ENCODE data around the gene SPON2. TPM values are rescaled to one million over a fixed set of nuclear protein-coding genes. Genes with fewer than 3 reads are reported as not detected.

Gene SPON2
- total RNA-seq, 1 experiment from 2014 or later = 2.3 TPM

GRCh38 chr4:1198098-1198844 is 25.9 kb upstream of the SPON2 start:
- no peak overlapping the region for H3K4me3 Mint-ChIP-seq
- H3K27ac Mint-ChIP-seq = no peak overlapping the region
- DNase-seq = no peak

More at GRCh38 chr4:1198098-1198844, 25.9 kb upstream of the SPON2 start:
- Histone ChIP-seq H3K14ac (ENCODE audit: insufficient read depth, low read length) (no peak overlapping the region), H3K23me2 (ENCODE audit: insufficient read length, low read depth, low read length, poor library complexity, severe bottlenecking) (no peaks in the 10 kb centered on the region), H2AFZ (ENCODE audit: low read length) (no peak overlapping the region), H3K4ac (ENCODE audit: low read depth, low read length) (no peak overlapping the region), H2AK5ac (ENCODE audit: insufficient read length, low read length) (no peak overlapping the region), H3K9me3 (ENCODE audit: control insufficient read depth, low read depth, low read length) (no peaks in the 10 kb centered on the region), H4K5ac (ENCODE audit: insufficient read length, low read depth, low read length) (no peak overlapping the region), H3K27ac (ENCODE audit: insufficient read length, low read depth, low read length) (no peak overlapping the region), H2BK5ac (ENCODE audit: insufficient read length, low read length) (no peak overlapping the region), H3K79me2 (ENCODE audit: insufficient read depth, low read length) (no peaks in the 10 kb centered on the region), H4K8ac (replicated peaks; ENCODE audit: insufficient read length, low read depth, low read length) (no peak overlapping the region), H3K23ac (ENCODE audit: insufficient read length, low read depth, low read length) (no peak overlapping the region), H3K18ac (ENCODE audit: insufficient read length, low read depth, low read length) (no peak overlapping the region), H3K27me3 (ENCODE audit: insufficient read depth, low read length) (no peaks in the 10 kb centered on the region), H2BK12ac (ENCODE audit: insufficient read length, low read depth, low read length) (no peak overlapping the region), H2BK15ac (ENCODE audit: low read depth, low read length) (no peak overlapping the region), H2BK20ac (ENCODE audit: low read depth, low read length, poor library complexity, severe bottlenecking) (no peak overlapping the region), H3K9ac (ENCODE audit: extremely low read depth, insufficient read length, low read length) (no peak overlapping the region), H4K91ac (ENCODE audit: insufficient read length, low read depth, low read length) (no peak overlapping the region), H2BK120ac (ENCODE audit: low read depth, low read length, poor library complexity, severe bottlenecking) (no peak overlapping the region), H4K20me1 (ENCODE audit: control insufficient read depth, insufficient read depth, insufficient read length) (peaks cover 4% of the 10 kb centered on the region), H3K4me2 (ENCODE audit: insufficient read depth, insufficient read length, low read length) (no peak overlapping the region), H3K79me1 (ENCODE audit: insufficient read depth, low read depth, low read length, poor library complexity, severe bottlenecking) (no peaks in the 10 kb centered on the region), H3K4me1 (ENCODE audit: insufficient read depth, low read length) (no peaks in the 10 kb centered on the region), H3T11ph (ENCODE audit: low read length) (no peak overlapping the region), H3K56ac (ENCODE audit: insufficient read length, low read depth, low read length) (no peak overlapping the region)
- no peak for TF ChIP-seq CTCF (conservative IDR thresholded peaks at IDR 0.05)
- Mint-ChIP-seq H3K27me3 (ENCODE audit: low read depth) (peaks cover 19% of the 10 kb centered on the region), H3K9me3 (no peaks in the 10 kb centered on the region), H3K4me1 (no peaks in the 10 kb centered on the region), H3K36me3 (ENCODE audit: insufficient read depth in 1 of 3, low read depth in 3 of 3) (no peaks in the 10 kb centered on the region; a peak in 1 of 7 replicates)
- no CpG with 5 or more reads among the region's 24 CpGs for WGBS (ENCODE audit: extremely low coverage, insufficient read length, low lambda C conversion rate)

Data from H9 (cell line).